Jurkat, Clone E6-1 (cell line): ENCODE data around the gene SPP1.

Experiments used
- DNase-seq: peaks from one replicate; pipeline ENCODE4 v3.0.0-alpha.2; 2011; ENCODE audit warnings: low read depth, low spot score
- H3K4me3 ChIP-seq: 2 replicates; pipeline ENCODE4 v1.5.1; 2011; ENCODE audit warnings: mild to moderate bottlenecking, low read length, control low read depth, moderate library complexity

Gene SPP1

DNA sequence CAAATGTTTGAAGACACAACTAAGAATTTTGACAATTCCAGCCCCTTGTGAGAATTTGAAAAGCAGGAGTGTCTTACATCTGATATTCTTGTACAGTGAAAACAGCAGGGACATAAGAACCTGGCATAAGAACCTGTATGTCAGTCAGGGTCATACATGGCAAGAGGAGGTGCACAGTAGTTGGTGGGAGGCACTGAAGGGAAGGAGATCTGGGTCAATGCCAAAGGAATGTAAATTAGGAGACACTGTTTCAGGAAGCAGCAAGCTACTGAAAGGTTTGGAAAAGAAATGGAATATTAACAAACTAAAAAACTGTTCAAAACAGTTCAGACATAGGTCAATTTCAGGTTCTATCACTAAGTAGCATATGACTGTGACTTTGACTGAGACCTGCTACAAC, 25.0 kb upstream of the SPP1 start:
- DNase-seq: no peak
- no peak overlapping the region for H3K4me3 ChIP-seq

DNA sequence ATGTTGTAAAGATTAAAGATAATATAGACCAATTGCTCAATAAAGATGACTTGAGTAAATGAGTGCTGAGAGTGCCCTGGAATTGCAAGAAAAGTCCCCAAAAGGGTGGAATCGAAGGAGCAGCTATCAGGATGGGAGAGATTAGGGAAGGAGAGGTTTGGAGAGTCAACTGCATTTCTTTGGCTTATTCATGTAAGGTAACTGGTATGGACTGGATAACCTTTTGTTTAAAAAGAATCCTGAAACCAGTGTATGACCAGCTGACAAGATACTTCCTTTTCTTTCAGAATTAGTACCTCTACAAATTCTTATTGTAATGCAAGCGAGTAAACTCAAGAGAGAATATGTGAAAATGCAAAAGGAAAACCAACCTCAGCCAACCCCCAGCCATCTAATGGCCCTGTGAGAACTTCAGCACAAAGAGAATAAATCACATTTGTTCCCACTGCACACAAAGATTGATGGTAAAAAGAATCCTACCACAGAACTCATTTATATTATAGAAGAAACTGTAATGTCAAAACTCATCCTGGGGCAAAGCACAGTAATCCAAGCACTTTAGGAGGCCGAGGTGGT, 24.5 kb upstream of the SPP1 start:
- no peak overlapping the region for H3K4me3 ChIP-seq
- DNase-seq: no peak

DNA sequence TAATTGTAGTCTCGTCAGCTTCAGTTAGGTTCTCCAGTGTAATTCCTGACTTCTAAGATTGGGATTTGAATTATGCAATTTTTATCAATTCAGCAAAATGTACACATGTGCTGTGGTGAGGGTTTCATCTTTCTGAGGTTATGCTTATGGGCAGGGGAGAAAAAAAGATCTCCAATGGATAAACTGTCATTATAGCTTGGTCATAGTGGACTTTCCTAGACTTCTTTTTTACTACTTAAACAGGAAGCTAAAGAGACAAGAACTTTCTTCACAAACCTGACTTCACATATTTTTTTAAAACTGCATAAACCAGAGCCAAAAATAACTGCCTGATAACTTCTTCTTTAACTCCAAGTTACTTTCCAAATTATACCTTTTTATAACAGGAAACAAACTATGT, 21.7 kb upstream of the SPP1 start:
- H3K4me3 ChIP-seq: no peak overlapping the region
- no peak for DNase-seq

DNA sequence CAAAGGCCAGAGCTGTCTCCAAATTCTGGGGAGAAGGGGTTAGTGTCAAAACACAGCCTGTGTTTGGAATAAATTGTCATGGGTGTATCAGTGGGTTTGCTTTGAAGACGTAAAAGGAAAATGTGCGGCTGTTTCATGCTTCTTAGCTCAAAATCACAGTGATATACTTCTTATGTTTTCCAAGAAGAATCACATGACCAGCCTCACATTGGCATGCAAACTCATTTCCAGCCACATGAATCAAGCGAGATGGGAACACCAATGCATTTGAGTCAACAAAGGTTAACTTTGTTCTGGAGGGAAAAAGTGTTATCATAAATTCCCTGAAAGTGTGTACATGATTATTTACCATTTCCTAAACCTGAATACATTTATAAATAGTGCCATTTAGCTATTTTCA, 19.0 kb upstream of the SPP1 start:
- H3K4me3 ChIP-seq: no peak overlapping the region

DNA sequence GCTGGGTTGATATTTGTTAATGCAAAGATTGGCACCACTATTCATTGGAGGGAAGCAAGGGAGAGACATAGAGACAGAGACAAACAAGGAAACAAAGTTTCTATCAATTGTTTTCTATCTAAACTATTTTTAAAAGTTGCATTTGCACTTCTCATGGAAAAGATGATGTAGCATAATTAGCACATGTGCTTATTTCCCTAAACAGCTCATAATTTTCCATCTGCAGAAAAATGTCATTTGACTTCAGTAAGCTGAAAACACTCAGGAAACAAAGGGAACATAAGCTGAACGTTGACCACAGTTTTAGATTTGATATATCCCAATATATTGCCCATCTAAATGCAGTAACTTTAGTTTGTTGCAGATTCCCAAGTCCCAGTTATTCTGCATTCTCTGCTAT, 18.5 kb upstream of the SPP1 start:
- H3K4me3 ChIP-seq: no peak overlapping the region
- no peak for DNase-seq

More for the DNA sequence above, 19.0 kb upstream of the SPP1 start:
- no peak for DNase-seq

DNA sequence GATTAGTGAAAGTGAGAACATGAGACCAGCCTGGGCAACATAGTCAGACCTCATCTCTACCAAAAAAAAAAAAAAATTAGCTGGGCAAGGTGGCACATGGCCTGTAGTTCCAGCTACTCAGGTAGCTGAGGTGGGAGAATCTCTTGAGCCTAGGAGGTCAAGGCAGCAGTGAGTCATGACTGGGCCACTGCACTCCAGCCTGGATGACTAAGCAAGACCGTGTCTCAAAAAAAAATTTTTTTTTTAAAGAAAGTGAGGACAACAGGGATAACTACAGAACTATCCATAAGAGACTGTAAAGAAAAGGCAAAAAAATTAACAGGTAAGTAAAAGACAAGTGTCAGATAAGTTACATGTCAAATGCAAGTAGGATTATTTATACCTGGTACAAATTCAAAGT, 13.5 kb upstream of the SPP1 start:
- DNase-seq: no peak
- no peak overlapping the region for H3K4me3 ChIP-seq

DNA sequence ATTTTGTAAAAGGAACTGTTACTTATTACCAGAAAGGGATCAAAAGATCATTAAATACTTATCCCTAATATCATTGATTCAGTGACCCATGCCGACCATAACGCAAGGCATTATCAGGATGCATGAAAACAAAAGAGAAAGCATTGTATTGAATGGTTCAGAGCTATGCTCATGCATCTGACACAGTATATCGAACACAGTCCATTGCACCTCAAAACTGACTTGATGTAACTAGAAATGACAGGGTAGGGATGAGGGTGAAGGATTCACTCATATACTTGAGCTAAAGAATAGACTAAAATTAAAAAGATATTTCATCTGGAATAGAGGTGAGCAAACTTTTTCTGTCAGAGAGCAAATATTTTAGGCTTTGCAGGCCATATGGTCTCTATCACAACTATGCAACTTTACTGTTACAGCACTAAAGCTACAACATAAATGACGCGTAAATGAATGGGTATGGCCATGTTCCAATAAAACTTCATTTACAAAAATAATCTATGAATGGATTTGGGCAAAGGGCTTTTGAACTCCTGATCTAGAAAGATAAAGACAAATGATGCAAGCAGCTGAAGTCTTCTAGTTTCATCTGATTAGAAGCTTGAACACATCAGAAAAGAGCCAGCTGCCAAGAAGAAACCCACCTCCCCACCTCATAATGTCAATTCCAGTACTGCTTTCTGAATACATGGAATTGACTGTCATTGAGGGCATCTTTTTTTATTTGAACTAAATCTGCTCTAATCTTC, 12.9 kb upstream of the SPP1 start:
- no peak for DNase-seq
- no peak overlapping the region for H3K4me3 ChIP-seq

DNA sequence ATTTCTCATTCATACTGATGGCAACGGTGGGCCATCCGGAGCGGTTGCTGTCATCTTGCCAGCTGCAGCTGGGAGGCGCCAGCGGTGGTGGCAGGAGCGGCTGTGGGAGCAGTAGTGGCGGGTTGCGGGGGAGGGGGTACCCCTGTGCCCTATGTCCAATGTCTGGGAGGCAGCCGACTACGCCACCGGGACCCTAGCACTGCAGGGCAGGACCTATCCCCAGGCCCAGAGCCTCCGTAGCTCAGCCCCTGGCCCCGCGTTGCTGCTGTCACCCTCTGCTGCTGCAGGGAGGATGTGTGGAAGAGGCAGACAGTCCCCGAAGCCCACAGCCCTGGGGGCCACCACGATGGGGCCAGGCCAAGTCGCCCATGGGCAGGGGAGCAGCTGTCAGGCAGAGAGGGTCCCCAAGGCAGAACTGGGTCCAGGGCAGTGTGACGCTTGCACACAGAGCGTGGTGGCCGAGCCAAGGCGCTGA, 10.0 kb upstream of the SPP1 start:
- H3K4me3 ChIP-seq: no peak overlapping the region
- DNase-seq: no peak

DNA sequence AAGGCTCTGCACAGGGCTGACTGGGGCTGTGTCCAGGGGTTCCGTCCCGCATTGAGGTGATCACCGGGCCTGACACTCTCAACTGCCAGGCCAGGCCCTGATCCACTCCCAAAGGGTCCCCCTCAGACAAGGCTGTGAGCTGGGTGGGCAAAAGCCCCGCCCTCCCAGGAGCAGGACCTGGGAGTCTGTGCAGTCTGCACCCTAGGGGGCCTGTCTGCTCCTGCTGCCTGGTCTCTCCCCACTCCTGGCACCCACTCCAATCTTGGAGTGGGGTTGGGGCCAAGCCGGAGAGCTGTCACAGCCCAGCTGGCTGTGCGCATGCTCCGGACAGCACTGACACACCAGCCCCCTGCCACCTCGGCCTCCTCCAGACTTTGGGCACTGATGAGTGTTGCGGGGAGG, 9.4 kb upstream of the SPP1 start:
- DNase-seq: no peak
- no peak overlapping the region for H3K4me3 ChIP-seq

DNA sequence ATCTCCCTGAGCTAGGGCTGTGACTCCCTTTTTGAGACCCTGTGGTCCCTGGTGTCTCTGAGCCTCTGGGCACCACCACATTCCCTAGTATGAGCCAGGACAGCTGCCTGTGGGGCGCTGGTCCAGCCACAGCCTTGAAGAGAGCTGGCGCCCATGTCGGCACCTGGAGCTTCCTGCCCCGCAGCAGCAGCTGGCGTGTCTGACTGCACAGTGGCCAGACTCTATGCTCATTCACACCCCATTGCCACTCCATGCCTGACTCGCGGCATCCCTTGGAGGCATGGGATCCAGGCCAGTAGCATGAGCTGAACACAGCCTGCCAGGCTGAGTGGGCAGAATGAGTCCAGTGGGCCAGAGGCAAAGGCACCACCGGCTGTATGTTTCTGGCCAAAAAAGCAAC, 8.3 kb upstream of the SPP1 start:
- H3K4me3 ChIP-seq: no peak overlapping the region
- no peak for DNase-seq

DNA sequence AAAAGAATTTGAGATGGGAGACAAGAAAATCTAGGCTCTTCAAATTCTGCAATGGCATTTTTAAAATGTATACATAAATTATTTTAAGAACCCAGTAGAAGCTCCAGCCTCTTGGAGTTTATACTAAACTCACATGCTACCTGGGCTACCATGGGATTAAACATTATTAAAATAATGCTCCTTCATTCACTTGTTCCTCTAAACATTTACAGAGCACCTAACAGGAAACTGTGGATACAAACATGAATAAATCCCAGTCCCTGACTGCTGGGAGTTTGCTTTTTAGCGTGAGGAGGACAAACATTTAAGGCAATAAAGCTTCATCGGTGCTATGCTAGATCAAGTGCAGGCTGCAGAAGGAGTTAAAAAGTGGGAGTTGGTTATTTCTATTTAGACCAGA, 5.4 kb upstream of the SPP1 start:
- DNase-seq: no peak
- no peak overlapping the region for H3K4me3 ChIP-seq

DNA sequence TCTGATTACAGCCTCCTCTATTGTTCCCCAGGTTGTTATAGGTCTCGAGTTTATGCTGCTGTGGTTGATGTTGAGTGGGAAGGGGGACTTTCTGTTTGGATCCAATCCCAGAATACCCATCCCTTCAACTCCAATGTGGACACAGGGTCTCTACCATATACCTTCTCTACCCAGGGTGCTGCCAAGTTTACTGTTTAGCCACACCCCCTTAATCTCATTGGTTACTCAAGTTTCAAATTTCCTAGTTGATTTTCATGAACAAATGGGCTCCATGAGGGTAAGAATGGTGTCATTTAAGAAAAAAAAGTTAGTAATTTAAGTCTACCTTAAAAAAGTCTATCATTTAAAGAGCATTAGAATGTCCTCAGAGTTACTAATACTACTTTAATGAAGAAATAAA, 3.6 kb upstream of the SPP1 start:
- H3K4me3 ChIP-seq: no peak overlapping the region
- DNase-seq: no peak

DNA sequence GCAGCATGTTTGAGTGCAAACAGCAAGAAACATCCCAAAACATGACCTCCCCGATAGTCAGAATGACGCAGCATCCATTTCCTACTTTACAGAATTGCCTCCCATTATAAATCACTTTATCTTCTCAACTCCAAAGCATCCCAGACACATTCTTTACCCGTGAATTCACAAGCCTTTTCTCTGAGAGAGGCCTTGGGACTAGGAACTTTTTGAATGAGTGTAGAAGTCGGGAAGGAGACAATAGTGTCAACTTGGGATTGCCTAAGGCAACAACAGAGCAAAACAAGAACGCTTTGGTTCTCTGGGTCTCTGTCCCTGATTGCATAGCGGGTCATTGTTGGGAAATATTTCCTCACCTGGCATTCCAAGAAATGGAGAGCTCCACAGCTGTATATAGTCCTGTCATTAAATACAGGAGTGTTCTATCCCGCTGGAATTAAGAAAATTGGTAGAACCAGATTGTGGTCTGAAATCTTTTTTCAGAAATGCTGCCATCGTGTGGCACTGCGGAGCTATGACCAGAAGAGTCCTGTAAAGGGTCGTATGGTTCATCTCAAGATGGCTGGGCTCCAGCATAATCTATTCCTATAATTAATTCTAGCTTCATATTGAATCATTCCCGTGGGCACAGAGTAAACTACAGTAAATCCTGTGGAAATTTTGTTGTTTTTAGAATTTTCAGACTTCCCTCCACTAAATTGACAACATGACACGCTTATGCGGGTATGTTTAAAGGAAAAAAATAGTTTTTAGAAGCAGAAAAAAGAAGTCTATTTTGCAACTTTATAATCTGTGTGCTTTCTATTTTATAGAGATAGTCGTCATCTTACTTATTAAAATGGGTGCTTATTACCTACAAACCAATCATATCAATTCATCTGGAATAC, 2.0 kb upstream of the SPP1 start:
- no peak overlapping the region for H3K4me3 ChIP-seq
- DNase-seq: peak; percentile 16

DNA sequence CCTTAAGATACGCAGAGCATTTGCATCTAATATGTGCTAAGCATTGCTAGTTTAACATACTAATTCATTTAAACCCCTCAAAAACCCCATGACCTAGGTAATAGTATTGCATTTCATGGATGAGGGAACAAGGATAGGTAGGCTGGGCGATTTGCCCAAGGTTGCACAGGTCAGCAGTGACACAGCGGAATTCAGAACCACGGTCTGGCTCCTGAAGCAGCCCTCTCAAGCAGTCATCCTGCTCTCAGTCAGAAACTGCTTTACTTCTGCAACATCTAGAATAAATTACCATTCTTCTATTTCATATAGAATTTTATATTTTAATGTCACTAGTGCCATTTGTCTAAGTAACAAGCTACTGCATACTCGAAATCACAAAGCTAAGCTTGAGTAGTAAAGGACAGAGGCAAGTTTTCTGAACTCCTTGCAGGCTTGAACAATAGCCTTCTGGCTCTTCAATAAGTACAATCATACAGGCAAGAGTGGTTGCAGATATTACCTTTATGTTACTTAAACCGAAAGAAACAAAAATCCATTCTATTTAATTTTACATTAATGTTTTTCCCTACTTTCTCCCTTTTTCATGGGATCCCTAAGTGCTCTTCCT, 555 bp upstream of the SPP1 start:
- DNase-seq: no peak
- H3K4me3 ChIP-seq: no peak overlapping the region

DNA sequence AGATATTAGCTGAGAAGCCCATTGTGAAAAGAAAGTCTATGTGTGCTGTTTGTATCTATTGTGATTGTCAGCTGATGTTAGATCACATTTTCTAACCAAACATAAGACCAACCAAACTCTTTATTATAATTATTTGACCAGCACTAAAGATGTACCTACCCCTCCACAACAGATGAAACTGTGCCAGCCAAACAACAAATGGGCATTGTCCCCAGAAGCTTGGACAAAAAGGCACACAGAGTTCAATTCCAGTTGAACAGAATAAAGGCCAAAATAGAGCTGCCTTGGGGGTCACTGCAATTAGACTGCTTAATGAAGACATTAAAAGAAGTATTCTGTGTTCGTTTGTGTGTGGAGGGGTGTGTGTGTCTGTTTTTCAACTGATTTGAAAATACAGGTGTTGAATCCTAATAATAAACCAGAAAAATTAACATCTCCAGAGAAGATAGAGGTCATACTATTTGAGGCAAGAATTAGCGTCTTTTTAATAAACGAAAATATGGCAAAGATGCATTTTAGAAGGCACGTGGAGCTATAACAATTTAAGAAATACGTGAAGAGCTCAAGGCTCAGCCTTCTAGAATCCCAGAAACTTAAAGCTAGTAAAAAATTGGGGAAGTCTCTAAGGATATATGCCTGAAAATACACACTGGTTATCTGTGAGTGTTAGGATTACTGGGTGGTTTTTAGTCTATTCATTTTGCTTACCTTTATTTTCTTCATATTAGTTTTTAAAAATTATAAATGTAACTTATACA, 2.2 kb downstream of the SPP1 start:
- no peak for DNase-seq
- H3K4me3 ChIP-seq: no peak overlapping the region

DNA sequence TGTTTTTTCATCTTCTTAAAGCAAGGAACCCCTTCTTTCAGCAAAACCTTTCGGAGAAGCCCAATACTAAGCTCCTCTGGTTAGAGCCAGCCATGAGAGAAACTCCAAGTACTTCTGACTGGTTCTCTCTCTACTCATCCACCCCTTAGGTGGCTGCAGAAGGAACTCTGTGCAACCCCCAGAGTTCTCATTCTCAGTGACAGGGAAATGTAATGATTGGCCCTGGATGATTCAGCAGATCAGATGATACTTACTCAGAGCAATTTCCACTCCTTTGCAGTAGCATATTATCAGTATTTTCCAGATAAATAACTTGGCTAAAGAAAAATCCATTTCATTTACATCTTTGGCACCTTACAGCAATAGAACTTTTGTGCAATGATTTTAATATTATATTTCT, 3.2 kb downstream of the SPP1 start:
- no peak for DNase-seq

DNA sequence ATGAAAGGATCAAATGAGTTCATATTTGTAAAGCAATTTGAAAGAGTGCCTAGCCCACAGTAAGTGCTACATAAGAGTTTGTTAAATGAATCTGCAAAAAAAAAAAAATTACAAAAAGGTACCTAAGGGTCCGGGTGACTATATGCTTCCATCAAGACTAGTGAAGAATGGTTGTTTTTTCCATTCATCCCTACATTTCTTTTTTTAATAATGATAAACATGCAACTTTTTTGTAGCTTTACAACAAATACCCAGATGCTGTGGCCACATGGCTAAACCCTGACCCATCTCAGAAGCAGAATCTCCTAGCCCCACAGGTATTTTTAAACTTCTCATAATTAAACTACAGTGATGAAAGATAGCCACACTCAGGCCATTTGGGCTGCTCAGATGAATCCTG, 4.3 kb downstream of the SPP1 start:
- no peak for DNase-seq
- H3K4me3 ChIP-seq: no peak overlapping the region

More for the DNA sequence above, 3.2 kb downstream of the SPP1 start:
- no peak overlapping the region for H3K4me3 ChIP-seq

DNA sequence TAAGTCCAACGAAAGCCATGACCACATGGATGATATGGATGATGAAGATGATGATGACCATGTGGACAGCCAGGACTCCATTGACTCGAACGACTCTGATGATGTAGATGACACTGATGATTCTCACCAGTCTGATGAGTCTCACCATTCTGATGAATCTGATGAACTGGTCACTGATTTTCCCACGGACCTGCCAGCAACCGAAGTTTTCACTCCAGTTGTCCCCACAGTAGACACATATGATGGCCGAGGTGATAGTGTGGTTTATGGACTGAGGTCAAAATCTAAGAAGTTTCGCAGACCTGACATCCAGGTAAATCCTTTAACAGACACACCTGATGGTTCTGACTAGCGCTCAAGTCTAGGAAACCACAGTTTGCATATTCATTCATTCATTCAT, 6.0 kb downstream of the SPP1 start:
- DNase-seq: no peak

DNA sequence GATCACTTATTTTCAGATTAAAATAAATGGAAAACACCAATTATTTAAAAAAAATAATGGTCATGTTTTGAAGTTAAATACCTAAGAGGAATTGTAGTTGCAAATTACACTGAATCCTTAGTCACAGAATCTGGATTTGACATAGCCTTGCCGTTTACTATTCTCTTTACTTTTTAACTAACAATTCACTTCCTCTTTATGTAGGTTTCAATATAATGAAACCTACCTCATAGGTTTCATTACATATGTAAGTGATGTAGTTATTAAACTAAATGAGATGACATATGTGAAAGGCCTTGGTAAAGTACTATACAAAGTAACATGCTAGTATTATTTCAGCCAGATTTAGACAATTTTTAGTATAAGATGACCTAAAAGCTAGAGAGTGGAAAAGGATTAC, 6.5 kb downstream of the SPP1 start:
- no peak for DNase-seq
- no peak overlapping the region for H3K4me3 ChIP-seq

More for the DNA sequence above, 6.0 kb downstream of the SPP1 start:
- no peak overlapping the region for H3K4me3 ChIP-seq
